SU-DHL-6 (cell line): Measurements from ENCODE around the gene KIF12.

ENCODE experiments used
- CTCF ChIP-seq: fragments of 200-600 bp; sonication (generic); IDR thresholded peaks from one replicate; pipeline ENCODE4 v1.5.1; 2017; ENCODE audit warnings: antibody characterized with exemption, mild to moderate bottlenecking, low read length, moderate library complexity; ENCODE audit not compliant: insufficient read depth, poor library complexity, severe bottlenecking
- EZH2phosphoT487 ChIP-seq: fragments of 200-600 bp; sonication (generic), shearing (Covaris generic); conservative IDR thresholded peaks from 2 replicates; pipeline ENCODE4 v1.6.1; 2018; ENCODE audit warnings: mild to moderate bottlenecking, antibody characterized with exemption, low read length, moderate library complexity, mixed read lengths

DNA sequence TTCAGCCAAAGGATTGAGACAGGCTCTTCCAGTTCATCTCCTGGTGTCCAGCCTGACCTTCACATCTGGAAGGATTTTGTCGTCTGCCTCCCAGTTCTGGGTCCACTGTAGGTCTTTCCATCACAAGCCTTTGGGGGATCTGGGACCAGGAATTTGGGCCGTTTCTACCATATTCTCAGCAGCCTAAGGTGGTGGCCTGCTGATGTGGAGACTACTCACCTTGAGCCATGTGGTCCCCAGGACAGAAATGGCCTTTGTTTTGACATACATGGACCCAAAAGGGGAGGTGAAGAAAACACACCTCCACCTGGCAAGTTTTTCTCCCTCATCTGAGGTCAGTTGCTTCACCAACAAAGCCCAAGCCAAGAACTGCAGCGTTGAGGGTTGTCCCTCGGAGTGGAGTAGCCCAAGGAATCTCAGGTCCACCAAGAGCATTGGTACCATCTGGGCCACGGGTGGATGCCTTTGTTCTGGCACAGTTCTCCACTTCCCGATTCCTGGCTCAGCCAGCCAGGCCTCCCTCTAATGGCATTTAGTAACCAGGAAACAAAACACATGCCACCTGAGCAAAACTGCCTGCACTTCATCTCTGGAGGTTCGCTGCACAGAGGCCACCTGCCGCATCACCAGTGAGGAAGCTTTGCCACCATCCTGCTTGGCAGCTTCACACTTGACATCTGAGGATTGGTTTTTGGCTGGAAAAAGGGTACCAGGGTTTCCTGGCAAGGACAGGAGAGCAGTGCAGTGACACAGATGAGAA lies 45.7 kb downstream of the KIF12 start:
- no peak for TF ChIP-seq CTCF
- TF ChIP-seq EZH2phosphoT487 = no peak
